Mesendoderm (in vitro differentiated cells): ENCODE results near the gene PSKH1.

Source experiments
- DNase-seq: peaks from one replicate; pipeline ENCODE4 v3.0.0; 2013
- H2AK5ac ChIP-seq: 2 replicates; pipeline ENCODE4 v1.6.1; 2013; ENCODE audit warnings: low read length, inconsistent platforms
- H2BK120ac ChIP-seq: 2 replicates; pipeline ENCODE4 v1.6.1; 2013; ENCODE audit warnings: low read depth, mild to moderate bottlenecking, low read length, moderate library complexity, mixed read lengths
- H2BK15ac ChIP-seq: replicated peaks from 2 replicates; pipeline ENCODE4 v1.6.1; 2013; ENCODE audit warnings: low read depth, mild to moderate bottlenecking, moderate library complexity
- H2BK5ac ChIP-seq: 2 replicates; pipeline ENCODE4 v1.6.1; 2013; ENCODE audit warnings: low read length, inconsistent platforms
- H3K18ac ChIP-seq: 2 replicates; pipeline ENCODE4 v1.6.1; 2013; ENCODE audit warnings: mild to moderate bottlenecking, low read length, mixed read lengths
- H3K23ac ChIP-seq: one replicate; pipeline ENCODE4 v1.6.1; 2013; ENCODE audit warnings: low read length
- H3K27ac ChIP-seq: 2 replicates; pipeline ENCODE4 v1.5.1; 2013; ENCODE audit warnings: low read depth, mild to moderate bottlenecking, inconsistent platforms, low read length, moderate library complexity
- H3K27me3 ChIP-seq: 2 replicates; pipeline ENCODE4 v1.6.1; 2013; ENCODE audit warnings: low read length, control low read depth, mild to moderate bottlenecking, inconsistent platforms; ENCODE audit not compliant: insufficient read depth, poor library complexity
- H3K36me3 ChIP-seq: 2 replicates; pipeline ENCODE4 v1.6.1; 2013; ENCODE audit warnings: low read length, inconsistent platforms; ENCODE audit not compliant: control insufficient read depth, insufficient read depth
- H3K4ac ChIP-seq: one replicate; pipeline ENCODE4 v1.6.1; 2013; ENCODE audit warnings: low read depth, mild to moderate bottlenecking, low read length, moderate library complexity
- H3K4me1 ChIP-seq: 2 replicates; pipeline ENCODE4 v1.6.1; 2013; ENCODE audit warnings: low read depth, low read length, inconsistent platforms; ENCODE audit not compliant: control insufficient read depth
- H3K4me2 ChIP-seq: 2 replicates; pipeline ENCODE4 v1.6.1; 2013; ENCODE audit warnings: low read length
- H3K4me3 ChIP-seq: 2 replicates; pipeline ENCODE4 v1.5.1; 2013; ENCODE audit warnings: mild to moderate bottlenecking, low read length
- H3K56ac ChIP-seq: one replicate; pipeline ENCODE4 v1.6.1; 2013; ENCODE audit warnings: low read length
- H3K79me1 ChIP-seq: 2 replicates; pipeline ENCODE4 v1.6.1; 2013; ENCODE audit warnings: low read length, inconsistent platforms
- H3K79me2 ChIP-seq: 2 replicates; pipeline ENCODE4 v1.6.1; 2013; ENCODE audit warnings: mild to moderate bottlenecking, low read length; ENCODE audit not compliant: control insufficient read depth, insufficient read depth
- H3K9ac ChIP-seq: 2 replicates; pipeline ENCODE4 v1.6.1; 2013; ENCODE audit warnings: low read length, inconsistent platforms
- H4K5ac ChIP-seq: one replicate; pipeline ENCODE4 v1.6.1; 2013; ENCODE audit warnings: low read length
- H4K8ac ChIP-seq: one replicate; pipeline ENCODE4 v1.6.1; 2013; ENCODE audit warnings: low read depth, mild to moderate bottlenecking, control low read depth, low read length, moderate library complexity
- WGBS: extraction: QIAGEN DNeasy Blood & Tissue Kit; methylation state at CpG from one replicate; pipeline ENCODE4 v1.1.7; 2013; ENCODE audit warnings: low lambda C conversion rate, missing lambda C conversion rate; ENCODE audit not compliant: insufficient coverage; ENCODE audit errors: extremely low coverage; 5-methylcytosine and 5-hydroxymethylcytosine counted together

Gene PSKH1

DNA sequence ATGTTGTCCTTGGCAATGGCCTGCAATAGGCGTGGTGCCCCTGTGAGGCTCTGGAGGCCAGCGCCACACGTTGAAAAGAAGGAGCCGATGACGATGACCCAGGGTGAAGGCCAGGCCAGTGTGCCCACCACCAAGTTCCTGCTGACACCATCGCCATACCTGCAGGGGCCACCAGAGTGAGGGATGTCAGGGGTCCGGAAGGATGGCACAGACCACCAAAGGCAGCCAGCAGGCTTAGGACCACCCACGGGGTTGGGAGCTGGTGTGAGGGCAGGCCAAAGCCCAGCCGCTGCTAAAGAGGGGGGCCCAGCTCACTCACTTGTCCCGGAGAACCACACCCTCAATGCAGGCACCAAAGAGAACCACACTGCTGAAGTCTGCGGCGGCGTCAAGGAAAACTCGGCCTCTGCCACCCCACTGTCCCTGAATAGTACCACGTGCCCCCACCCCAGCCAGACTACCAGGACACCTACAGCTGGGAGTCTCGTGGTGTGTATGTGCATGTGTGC, 57.3 kb downstream of the PSKH1 start:
- no CpG with 5 or more reads among the region's 16 CpGs for WGBS
- Histone ChIP-seq H3K9ac (no peak overlapping the region), H3K4me3 (no peak overlapping the region), H4K8ac (no peak overlapping the region), H3K36me3 (peaks cover 25% of the 10 kb centered on the region), H3K18ac (no peak overlapping the region), H3K23ac (no peak overlapping the region), H2AK5ac (no peak overlapping the region), H3K79me1 (no peaks in the 10 kb centered on the region), H3K4me2 (no peak overlapping the region), H2BK120ac (no peak overlapping the region), H3K56ac (no peak overlapping the region), H3K27ac (no peak overlapping the region), H2BK5ac (no peak overlapping the region), H3K4ac (no peak overlapping the region), H2BK15ac (no peak overlapping the region), H4K5ac (no peak overlapping the region), H3K4me1 (no peaks in the 10 kb centered on the region), H3K79me2 (no peaks in the 10 kb centered on the region), H3K27me3 (no peaks in the 10 kb centered on the region)
- no peak for DNase-seq

DNA sequence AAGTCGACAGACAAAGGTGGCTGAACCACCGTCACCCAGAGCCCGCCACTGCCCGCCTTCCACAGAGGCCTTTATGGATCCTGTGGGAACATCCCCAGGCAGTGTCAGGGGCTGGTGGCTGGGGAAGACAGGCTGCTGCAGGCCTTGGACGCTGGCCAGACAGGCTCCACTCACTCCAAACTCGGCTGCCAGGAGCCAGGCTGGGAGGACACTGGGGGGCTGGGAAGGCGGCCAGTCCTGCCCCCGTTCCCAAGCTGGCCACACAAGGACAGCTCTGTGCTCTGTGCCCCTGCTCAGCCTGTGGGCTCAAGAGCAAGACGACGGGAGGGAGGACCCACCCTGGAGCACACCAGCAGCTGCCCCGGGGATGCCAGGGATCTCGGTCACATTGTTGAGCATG, 58.4 kb downstream of the PSKH1 start:
- no peak overlapping the region for H2BK15ac ChIP-seq
- WGBS: no CpG with 5 or more reads among the region's 12 CpGs

DNA sequence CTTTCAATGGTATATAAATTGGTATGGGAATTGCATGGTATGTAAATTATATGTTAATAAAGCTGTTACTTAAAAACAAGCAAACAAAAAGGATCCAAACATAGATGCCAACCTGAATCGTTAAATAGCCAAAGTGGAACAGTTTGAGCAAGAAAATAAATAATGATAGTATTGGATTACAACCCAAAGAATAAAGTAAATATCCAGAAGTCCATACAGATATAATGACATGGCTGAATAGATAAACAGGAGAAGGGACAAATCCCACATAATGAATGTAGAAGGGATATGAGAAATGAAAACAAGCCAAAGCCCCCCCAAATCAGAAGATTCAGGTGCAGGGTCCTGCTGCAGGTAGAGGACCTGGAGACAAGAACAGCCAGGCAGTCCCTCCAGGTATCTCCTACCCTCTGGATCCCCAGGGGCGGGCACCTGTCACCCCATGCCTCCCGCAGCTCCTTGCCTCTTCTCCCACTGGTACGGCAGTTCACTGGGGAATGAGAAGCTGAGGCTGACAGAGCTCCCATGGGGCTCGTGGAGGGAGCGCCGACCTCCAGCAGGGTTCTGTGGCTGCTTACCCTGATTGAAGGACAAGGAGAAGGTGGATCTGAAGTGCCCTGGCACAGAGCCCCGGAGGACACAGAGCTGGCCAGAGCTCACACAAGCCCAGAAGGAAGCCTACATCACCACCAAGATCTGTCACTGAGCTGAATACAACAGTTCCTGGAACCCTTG, 60.8 kb downstream of the PSKH1 start:
- WGBS: no CpG with 5 or more reads among the region's 8 CpGs
- H4K5ac ChIP-seq: no peak overlapping the region
- no peaks in the 10 kb centered on the region for H3K27me3 ChIP-seq
- no peak overlapping the region for H3K9ac ChIP-seq
- H2AK5ac ChIP-seq: no peak overlapping the region
- no peak overlapping the region for H3K56ac ChIP-seq
- no peaks in the 10 kb centered on the region for H3K79me1 ChIP-seq
- no peak overlapping the region for H3K27ac ChIP-seq
- no peak overlapping the region for H2BK120ac ChIP-seq
- H3K4me1 ChIP-seq: no peaks in the 10 kb centered on the region
- no peak overlapping the region for H2BK5ac ChIP-seq
- H3K18ac ChIP-seq: no peak overlapping the region
- H3K4me2 ChIP-seq: no peak overlapping the region
- no peak overlapping the region for H4K8ac ChIP-seq
- H2BK15ac ChIP-seq: no peak overlapping the region
- no peak overlapping the region for H3K23ac ChIP-seq
- DNase-seq: no peak
- H3K4ac ChIP-seq: no peak overlapping the region
- peaks cover 17% of the 10 kb centered on the region for H3K36me3 ChIP-seq
- H3K4me3 ChIP-seq: no peak overlapping the region
- no peaks in the 10 kb centered on the region for H3K79me2 ChIP-seq

More for the DNA sequence above, 58.4 kb downstream of the PSKH1 start:
- Histone ChIP-seq H2BK120ac (no peak overlapping the region), H3K36me3 (peaks cover 22% of the 10 kb centered on the region), H3K56ac (no peak overlapping the region), H3K4me1 (no peaks in the 10 kb centered on the region), H3K9ac (no peak overlapping the region), H3K23ac (no peak overlapping the region), H2AK5ac (no peak overlapping the region), H3K18ac (no peak overlapping the region), H2BK5ac (no peak overlapping the region), H3K79me1 (no peaks in the 10 kb centered on the region), H3K27me3 (no peaks in the 10 kb centered on the region), H3K27ac (no peak overlapping the region), H3K4me2 (no peak overlapping the region), H4K5ac (no peak overlapping the region), H3K79me2 (no peaks in the 10 kb centered on the region), H3K4me3 (no peak overlapping the region), H4K8ac (no peak overlapping the region), H3K4ac (no peak overlapping the region)
- DNase-seq: no peak

DNA sequence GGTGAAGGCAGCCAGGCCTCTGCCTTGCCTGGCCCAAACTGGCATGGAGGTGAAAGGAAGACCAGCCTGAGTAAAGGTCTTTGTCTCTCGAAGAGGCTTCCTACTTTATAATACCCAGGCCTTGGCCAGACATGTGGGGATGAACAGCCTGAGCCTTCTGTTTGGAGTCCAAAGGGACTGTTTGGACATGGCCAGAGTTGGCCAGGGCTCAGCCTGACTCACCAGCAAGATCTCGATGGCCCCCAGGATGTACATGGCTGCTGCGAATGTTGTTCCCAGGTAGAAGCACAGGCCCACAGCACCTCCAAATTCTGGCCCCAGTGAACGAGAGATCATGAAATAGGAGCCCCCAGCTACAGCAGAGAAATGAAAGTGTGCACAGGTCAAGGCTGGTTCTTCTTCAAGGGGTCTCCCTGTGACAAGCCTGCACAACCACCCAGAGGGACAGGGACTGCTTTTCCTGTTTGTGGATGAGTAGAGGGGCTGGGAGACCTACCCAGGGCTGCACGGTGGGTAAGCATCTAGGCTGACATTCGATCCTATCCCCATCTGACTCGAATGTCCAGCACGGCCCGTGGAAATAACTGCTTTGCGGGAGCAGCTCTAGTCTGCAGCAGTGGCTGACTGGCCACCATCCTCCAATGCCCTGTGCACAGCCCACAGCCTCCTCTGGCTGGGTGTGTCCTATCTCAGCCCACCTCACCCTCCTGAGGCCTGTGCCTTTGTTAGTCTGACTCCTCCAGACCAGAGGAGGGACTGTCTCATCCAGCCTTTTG, 61.6 kb downstream of the PSKH1 start:
- Histone ChIP-seq H3K4me1 (no peaks in the 10 kb centered on the region), H3K27ac (no peak overlapping the region), H3K23ac (no peak overlapping the region), H2AK5ac (no peak overlapping the region), H2BK120ac (no peak overlapping the region), H3K4me3 (no peak overlapping the region), H4K8ac (no peak overlapping the region), H3K79me1 (no peaks in the 10 kb centered on the region), H3K56ac (no peak overlapping the region), H3K9ac (no peak overlapping the region), H3K36me3 (peaks cover 17% of the 10 kb centered on the region), H4K5ac (no peak overlapping the region), H3K79me2 (no peaks in the 10 kb centered on the region), H2BK15ac (no peak overlapping the region), H3K4me2 (no peak overlapping the region), H3K18ac (no peak overlapping the region), H3K4ac (no peak overlapping the region), H3K27me3 (no peaks in the 10 kb centered on the region), H2BK5ac (no peak overlapping the region)
- no peak for DNase-seq
- no CpG with 5 or more reads among the region's 10 CpGs for WGBS

DNA sequence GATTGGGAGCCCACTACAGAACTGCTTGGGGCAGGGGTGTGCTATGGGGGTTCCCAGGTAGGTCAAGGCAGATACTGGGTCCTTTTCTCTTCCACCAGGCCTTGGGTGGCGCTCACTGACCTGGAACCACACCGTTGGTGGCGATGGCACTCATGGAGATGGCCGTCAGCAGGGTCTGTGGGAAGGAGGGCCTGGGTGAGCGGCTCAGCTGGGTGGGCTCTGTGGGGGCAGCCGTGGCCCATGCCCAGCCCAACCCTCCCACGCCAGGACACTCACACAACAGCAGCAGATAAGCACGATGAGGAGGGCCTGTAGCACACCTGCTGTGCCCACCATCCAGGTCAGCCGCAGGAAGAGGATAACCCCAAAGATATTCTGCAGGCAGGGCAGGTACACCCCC, 64.6 kb downstream of the PSKH1 start:
- H4K5ac ChIP-seq: no peak overlapping the region
- no peak overlapping the region for H2BK120ac ChIP-seq
- DNase-seq: no peak
- H3K27me3 ChIP-seq: no peaks in the 10 kb centered on the region
- no peak overlapping the region for H3K4me2 ChIP-seq
- no peaks in the 10 kb centered on the region for H3K4me1 ChIP-seq
- no peak overlapping the region for H3K4ac ChIP-seq
- no CpG with 5 or more reads among the region's 9 CpGs for WGBS
- no peak overlapping the region for H2BK15ac ChIP-seq
- no peak overlapping the region for H3K18ac ChIP-seq
- no peaks in the 10 kb centered on the region for H3K79me2 ChIP-seq
- no peaks in the 10 kb centered on the region for H3K79me1 ChIP-seq
- H2BK5ac ChIP-seq: no peak overlapping the region
- no peak overlapping the region for H2AK5ac ChIP-seq
- H4K8ac ChIP-seq: no peak overlapping the region
- no peak overlapping the region for H3K4me3 ChIP-seq
- peaks cover 16% of the 10 kb centered on the region for H3K36me3 ChIP-seq
- H3K56ac ChIP-seq: no peak overlapping the region
- H3K9ac ChIP-seq: no peak overlapping the region
- no peak overlapping the region for H3K27ac ChIP-seq
- no peak overlapping the region for H3K23ac ChIP-seq
